Kidney epithelial cell (primary cell): ENCODE measurements around the gene CCDC92. TPM values are rescaled to one million over a fixed set of nuclear protein-coding genes. Genes with fewer than 3 reads are reported as not detected.
"Not testable (repeated sequence)": the region's sequence is repeated elsewhere in the genome, so short reads cannot be mapped to it uniquely, and the experiment has no call there.

Source experiments
- DNase-seq: peaks from one replicate; pipeline ENCODE4 v3.0.0-alpha.2; 2010; ENCODE audit warnings: low read depth
- H3K27me3 ChIP-seq: 2 replicates; pipeline ENCODE4 v1.6.0; 2011; ENCODE audit warnings: low read length; ENCODE audit not compliant: control insufficient read depth, insufficient read depth
- H3K36me3 ChIP-seq: 2 replicates; pipeline ENCODE4 v1.5.1; 2011; ENCODE audit warnings: low read length; ENCODE audit not compliant: control insufficient read depth, insufficient read depth
- H3K4me3 ChIP-seq: 2 replicates; pipeline ENCODE4 v1.5.1; 2011; ENCODE audit warnings: low read depth, mild to moderate bottlenecking, control low read depth, low read length
- total RNA-seq: library from RNA; depleted of rRNA; stranded (reverse); fragments of >200 nt; gene quantifications from 2 replicates; pipeline ENCODE4 v1.2.3, GENCODE V29; 2015
- TF ChIP-seq, protein P1 (sequence below): IDR thresholded peaks from 2 replicates; pipeline ENCODE4 v1.5.1; 2011; ENCODE audit warnings: mild to moderate bottlenecking, moderate library complexity, low read length, control low read depth, inconsistent platforms; ENCODE audit not compliant: insufficient read depth, poor library complexity, severe bottlenecking

CCDC92 gene
- total RNA-seq, 1 donor from 2014 or later: 30.8 TPM

DNA sequence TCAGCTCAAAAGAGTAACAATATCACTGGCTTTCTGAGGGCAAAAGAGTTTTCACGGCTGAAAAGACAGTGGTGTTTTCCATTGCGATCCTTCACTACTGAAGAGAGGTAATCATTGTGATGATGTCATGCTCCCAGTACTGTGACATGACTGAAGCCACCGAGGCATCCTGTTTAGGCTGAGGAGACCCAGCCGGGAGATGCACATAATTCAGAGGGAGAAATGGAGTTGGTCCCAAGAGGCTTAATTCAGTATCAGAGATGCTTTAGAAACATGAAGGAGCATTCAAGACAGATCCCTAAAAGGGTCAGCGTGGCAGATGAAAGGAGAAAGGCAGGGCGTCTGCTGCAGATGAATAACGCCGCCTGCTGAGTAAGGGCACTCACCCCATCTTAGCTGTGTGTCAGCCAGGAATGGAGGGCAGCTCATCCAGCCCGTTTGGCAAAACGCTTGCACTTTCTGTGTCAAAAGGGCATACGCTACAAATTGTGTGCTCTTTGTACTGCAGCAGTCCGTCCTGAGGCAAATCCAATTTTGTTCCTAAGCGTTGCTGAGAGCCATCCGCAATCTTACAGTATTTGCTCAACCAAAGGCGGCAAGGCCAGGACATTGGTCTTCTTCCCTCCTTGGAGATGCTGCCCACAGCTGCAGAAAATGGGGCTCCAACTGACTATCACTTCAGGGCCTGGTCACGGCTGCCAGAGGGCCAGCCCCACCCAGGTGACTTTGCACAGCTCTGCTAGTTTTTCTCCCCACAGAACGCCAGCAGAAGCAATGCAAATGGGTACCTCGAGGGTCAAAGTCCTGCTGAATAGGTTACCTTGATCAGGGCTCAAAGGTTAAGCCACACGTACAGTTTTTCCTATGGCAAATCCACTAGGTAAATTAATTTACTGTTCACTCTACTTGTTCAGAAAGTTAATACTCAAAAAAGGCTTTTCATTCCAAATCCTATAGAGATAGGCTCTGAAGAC lies 23.5 kb downstream of the CCDC92 start:
- no peak for DNase-seq
- H3K36me3 ChIP-seq: no peaks in the 10 kb centered on the region
- H3K4me3 ChIP-seq: no peak overlapping the region
- H3K27me3 ChIP-seq: no peaks in the 10 kb centered on the region
- TF ChIP-seq, protein P1, sequence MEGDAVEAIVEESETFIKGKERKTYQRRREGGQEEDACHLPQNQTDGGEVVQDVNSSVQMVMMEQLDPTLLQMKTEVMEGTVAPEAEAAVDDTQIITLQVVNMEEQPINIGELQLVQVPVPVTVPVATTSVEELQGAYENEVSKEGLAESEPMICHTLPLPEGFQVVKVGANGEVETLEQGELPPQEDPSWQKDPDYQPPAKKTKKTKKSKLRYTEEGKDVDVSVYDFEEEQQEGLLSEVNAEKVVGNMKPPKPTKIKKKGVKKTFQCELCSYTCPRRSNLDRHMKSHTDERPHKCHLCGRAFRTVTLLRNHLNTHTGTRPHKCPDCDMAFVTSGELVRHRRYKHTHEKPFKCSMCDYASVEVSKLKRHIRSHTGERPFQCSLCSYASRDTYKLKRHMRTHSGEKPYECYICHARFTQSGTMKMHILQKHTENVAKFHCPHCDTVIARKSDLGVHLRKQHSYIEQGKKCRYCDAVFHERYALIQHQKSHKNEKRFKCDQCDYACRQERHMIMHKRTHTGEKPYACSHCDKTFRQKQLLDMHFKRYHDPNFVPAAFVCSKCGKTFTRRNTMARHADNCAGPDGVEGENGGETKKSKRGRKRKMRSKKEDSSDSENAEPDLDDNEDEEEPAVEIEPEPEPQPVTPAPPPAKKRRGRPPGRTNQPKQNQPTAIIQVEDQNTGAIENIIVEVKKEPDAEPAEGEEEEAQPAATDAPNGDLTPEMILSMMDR: no peak

DNA sequence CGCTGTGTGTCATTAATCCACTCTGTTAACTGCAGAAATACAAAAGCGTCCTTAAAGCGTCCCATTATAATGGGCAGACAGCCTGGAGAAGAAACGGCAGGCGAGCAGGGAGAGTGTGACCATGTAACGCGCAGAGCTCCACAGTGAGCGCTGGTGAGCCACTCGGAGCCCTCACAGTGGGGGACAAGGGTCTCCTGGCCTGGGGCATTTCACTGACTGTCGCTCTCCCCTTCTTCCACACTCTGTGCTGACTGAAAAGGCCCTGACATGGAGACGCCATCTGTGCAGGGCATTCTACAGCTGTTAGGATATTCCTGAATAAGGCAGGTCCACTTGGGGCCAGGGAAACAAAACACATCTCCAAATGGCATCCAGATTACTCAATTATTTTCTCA lies 24.2 kb downstream of the CCDC92 start:
- Histone ChIP-seq H3K36me3 (no peaks in the 10 kb centered on the region), H3K27me3 (no peaks in the 10 kb centered on the region), H3K4me3 (no peak overlapping the region)
- no peak for DNase-seq
- TF ChIP-seq, protein P1: no peak

DNA sequence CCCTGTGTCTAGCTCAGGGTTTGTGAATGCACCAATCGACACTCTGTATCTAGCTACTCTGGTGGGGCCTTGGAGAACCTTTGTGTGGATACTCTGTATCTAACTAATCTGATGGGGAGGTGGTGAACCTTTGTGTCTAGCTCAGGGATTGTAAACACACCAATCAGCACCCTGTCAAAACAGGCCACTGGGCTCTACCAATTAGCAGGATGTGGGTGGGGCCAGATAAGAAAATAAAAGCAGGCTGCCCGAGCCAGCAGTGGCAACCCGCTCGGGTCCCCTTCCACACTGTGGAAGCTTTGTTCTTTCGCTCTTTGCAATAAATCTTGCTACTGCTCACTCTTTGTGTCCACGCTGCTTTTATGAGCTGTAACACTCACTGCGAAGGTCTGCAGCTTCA lies 25.1 kb downstream of the CCDC92 start:
- not testable (repeated sequence) for H3K4me3 ChIP-seq, DNase-seq, H3K36me3 ChIP-seq

DNA sequence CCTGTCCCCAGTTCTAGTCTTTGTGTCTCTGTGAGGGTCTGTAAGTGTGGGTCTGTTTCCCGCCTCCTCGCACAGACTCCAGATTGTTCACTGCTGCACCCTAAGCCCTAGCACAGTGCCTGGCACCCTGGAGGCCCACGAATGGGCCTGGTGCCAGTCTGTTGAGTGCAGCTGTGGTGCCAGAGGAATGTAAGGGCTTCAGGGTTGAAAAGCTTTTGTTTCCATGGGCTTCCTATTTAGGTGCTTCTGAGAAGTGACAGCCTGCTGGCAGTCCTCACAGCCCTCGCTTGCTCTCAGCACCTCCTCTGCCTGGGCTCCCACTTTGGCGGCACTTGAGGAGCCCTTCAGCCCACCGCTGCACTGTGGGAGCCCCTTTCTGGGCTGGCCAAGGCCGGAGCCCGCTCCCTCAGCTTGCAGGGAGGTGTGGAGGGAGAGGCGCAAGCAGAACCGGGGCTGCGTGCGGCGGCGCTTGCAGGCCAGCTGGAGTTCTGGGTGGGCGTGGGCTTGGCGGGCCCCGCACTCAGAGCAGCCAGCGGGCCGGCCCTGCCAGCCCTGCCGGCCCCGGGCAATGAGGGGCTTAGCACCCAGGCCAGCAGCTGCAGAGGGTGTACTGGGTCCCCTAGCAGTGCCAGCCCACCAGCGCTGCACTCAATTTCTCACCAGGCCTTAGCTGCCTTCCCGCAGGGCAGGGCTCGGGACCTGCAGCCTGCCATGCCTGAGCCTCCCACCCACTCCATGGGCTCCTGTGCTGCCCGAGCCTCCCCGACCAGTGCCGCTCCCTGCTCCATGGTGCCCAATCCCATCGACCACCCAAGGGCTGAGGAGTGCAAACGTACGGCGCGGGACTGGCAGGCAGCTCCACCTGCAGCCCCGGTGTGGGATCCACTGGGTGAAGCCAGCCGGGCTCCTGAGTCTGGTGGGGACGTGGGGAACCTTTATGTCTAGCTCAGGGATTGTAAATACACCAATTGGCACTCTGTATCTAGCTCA lies 25.8 kb downstream of the CCDC92 start:
- not testable (repeated sequence) for DNase-seq, H3K36me3 ChIP-seq, H3K4me3 ChIP-seq

More for the DNA sequence above, 25.1 kb downstream of the CCDC92 start:
- H3K27me3 ChIP-seq: not testable (repeated sequence)

DNA sequence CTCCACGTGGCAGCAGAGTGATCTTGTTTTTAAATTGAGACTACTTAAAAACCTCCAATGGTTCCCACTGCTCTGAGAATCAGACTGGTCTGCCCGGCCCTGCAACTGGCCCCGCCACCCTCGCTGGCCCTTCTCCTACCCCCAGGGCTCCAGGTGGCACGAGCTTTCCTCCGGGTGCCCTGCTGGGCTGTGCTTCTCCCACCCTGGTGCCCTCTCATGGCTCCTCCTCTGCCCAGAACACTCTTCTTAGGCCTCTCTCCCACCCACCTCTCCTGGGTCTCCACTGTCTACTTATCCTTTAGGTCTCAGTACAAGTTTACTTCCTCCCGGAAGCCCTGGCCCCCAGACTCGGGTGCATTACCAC lies 26.5 kb downstream of the CCDC92 start:
- TF ChIP-seq, protein P1: no peak
- H3K27me3 ChIP-seq: no peaks in the 10 kb centered on the region
- peaks cover 3% of the 10 kb centered on the region for H3K36me3 ChIP-seq
- DNase-seq: no peak
- no peak overlapping the region for H3K4me3 ChIP-seq

More for the DNA sequence above, 25.8 kb downstream of the CCDC92 start:
- H3K27me3 ChIP-seq: not testable (repeated sequence)

DNA sequence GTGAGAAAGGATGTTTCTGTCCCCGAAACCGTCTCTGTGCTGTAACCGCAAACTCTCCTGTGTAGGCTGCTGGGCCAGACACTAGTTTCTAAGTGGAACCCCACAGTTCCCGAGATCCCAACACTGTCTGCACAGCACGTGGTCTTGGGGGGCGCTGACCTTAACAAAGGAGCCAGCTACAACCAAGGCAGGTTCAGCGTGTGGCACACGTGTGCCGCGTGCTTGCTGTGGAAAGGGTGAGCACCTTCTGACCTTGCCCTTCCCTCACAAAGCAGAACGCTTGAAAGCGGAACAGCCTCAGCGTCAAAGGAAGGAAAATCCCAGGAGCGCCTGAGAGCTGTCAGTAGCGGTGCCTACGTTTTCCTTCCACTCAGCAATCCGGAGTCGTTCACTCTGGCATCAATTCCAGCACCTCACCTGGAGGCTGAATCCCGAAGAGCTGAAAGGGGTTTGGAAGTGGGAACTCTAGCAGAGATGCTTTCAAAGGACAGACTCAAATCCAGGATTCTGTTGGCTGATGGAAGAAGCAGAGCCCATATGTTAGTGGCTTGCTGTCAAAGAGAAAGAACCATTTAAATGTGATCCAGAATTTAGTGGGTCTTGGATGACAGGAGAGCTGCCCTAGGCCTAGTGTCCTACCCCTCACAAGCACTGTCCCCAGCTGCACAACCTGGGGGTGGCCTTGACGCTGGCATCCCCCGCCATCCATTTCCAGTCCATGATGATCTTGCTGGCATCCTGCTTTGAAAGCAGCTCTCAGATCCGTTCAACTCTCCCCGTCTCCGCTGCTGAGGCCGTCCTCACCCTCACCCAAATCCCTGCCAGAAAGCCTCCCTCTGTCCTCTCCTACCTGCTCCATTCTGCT lies 27.1 kb downstream of the CCDC92 start:
- TF ChIP-seq, protein P1: no peak
- no peaks in the 10 kb centered on the region for H3K27me3 ChIP-seq
- H3K4me3 ChIP-seq: no peak overlapping the region

More for the DNA sequence above, 27.1 kb downstream of the CCDC92 start:
- H3K36me3 ChIP-seq: peaks cover 3% of the 10 kb centered on the region
- no peak for DNase-seq
